Measurements from ENCODE around the gene KIFC3. TPM values are rescaled to one million over a fixed set of nuclear protein-coding genes. Genes with fewer than 3 reads are reported as not detected.

The KIFC3 gene
- total and polyA plus RNA-seq, 2 of the 13 experiments (the other 11 are each of a cell fraction or from before 2014, with no cell fraction given) = 42.1 to 45.3 TPM

- TF ChIP-seq ATF7 (IDR thresholded peaks at IDR 0.05) (no peak), ATF7 (CRISPR knock-in tag; IDR thresholded peaks at IDR 0.05) (0 out of 2 replicates have a peak, but pooled peaks have one; percentile 78), XBP1 (CRISPR knock-in tag; IDR thresholded peaks at IDR 0.05) (no peak), PBX3 (CRISPR knock-in tag; IDR thresholded peaks at IDR 0.05; ENCODE audit: borderline replicate concordance) (0 out of 2 replicates have a peak, but pooled peaks have one; percentile 62), KLF16 (CRISPR knock-in tag; IDR thresholded peaks at IDR 0.05) (no peak; a peak in 1 of 4 replicates), GLI4 (CRISPR knock-in tag; IDR thresholded peaks at IDR 0.05; ENCODE audit: borderline replicate concordance) (no peak), ZNF746 (CRISPR knock-in tag; IDR thresholded peaks at IDR 0.05) (peak; percentile 57; the same call in 1 of the 2 replicates), ZNF331 (CRISPR knock-in tag; IDR thresholded peaks at IDR 0.05) (peak; percentile 93), CCDC6 (CRISPR knock-in tag; IDR thresholded peaks at IDR 0.05) (peak; percentile 70), ZSCAN5A (CRISPR knock-in tag; IDR thresholded peaks at IDR 0.05; ENCODE audit: borderline replicate concordance) (no peak), ZBTB40 (IDR thresholded peaks at IDR 0.05) (no peak), ZBTB40 (CRISPR knock-in tag; IDR thresholded peaks at IDR 0.05) (peak; percentile 65; the same call in 1 of the 2 replicates), ISL2 (CRISPR knock-in tag; IDR thresholded peaks at IDR 0.05) (no peak; the same call in 1 of the 2 replicates), MED13 (CRISPR knock-in tag; IDR thresholded peaks at IDR 0.05) (no peak; the same call in 1 of the 2 replicates), NFKB2 (CRISPR knock-in tag; IDR thresholded peaks at IDR 0.05; ENCODE audit: borderline replicate concordance) (no peak; the same call in 1 of the 2 replicates), NR2C2 (CRISPR knock-in tag; IDR thresholded peaks at IDR 0.05; ENCODE audit: borderline replicate concordance) (peak; percentile 58; the same call in 1 of the 2 replicates)
These were observed 20.3 kb downstream of the KIFC3 start (continued) for GRCh38 chr16:57781741-57782606.

All from HepG2 (cell line).